GM23338 (cell line): ENCODE results near the gene HINT2. TPM values are rescaled to one million over a fixed set of nuclear protein-coding genes. Genes with fewer than 3 reads are reported as not detected.

ENCODE experiments used
- ATAC-seq: fragments of 200-7000 bp; cut with Tn5 transposase; 3 replicates; pipeline ENCODE4 v1.9.1; 2020
- DNase-seq: peaks from one replicate; pipeline ENCODE4 v3.0.0-alpha.2; 2015; ENCODE audit warnings: low spot score
- H2AFZ ChIP-seq: fragments of 200-600 bp; sonication (generic); 2 replicates; pipeline ENCODE4 v1.8.0; 2016; ENCODE audit warnings: antibody characterized with exemption, mild to moderate bottlenecking, moderate library complexity
- H3F3A ChIP-seq: fragments of 200-600 bp; sonication (generic); replicated peaks from 2 replicates; pipeline ENCODE4 v1.8.0; 2017; ENCODE audit warnings: antibody characterized with exemption, mixed run types, low read depth
- H3K27ac ChIP-seq: fragments of 200-600 bp; sonication (generic); 2 replicates; pipeline ENCODE4 v1.6.1; 2016; ENCODE audit warnings: low read depth
- H3K27me3 ChIP-seq: fragments of 200-600 bp; sonication (generic); 2 replicates; pipeline ENCODE4 v1.8.0; 2016; ENCODE audit warnings: mild to moderate bottlenecking, mixed run types, moderate library complexity; ENCODE audit not compliant: insufficient read depth
- H3K36me3 ChIP-seq: fragments of 200-600 bp; sonication (generic); 2 replicates; pipeline ENCODE4 v1.8.0; 2016; ENCODE audit warnings: mild to moderate bottlenecking; ENCODE audit not compliant: insufficient read depth
- H3K4me1 ChIP-seq: fragments of 200-600 bp; sonication (generic); 2 replicates; pipeline ENCODE4 v1.8.0; 2016; ENCODE audit warnings: mild to moderate bottlenecking, moderate library complexity; ENCODE audit not compliant: insufficient read depth
- H3K4me2 ChIP-seq: fragments of 200-600 bp; sonication (generic); 2 replicates; pipeline ENCODE4 v1.7.1; 2017; ENCODE audit warnings: mixed run types
- H3K4me3 ChIP-seq: fragments of 200-600 bp; sonication (generic); 2 replicates; pipeline ENCODE4 v1.6.1; 2016; ENCODE audit warnings: mixed run types
- H3K79me2 ChIP-seq: fragments of 200-600 bp; sonication (generic); replicated peaks from 2 replicates; pipeline ENCODE4 v1.8.0; 2017; ENCODE audit warnings: mild to moderate bottlenecking; ENCODE audit not compliant: insufficient read depth
- H3K9me2 ChIP-seq: fragments of 200-600 bp; sonication (generic); 2 replicates; pipeline ENCODE4 v1.8.0; 2017; ENCODE audit not compliant: insufficient read depth
- H4K20me1 ChIP-seq: fragments of 200-600 bp; sonication (generic); replicated peaks from 2 replicates; pipeline ENCODE4 v1.8.0; 2017; ENCODE audit warnings: mild to moderate bottlenecking; ENCODE audit not compliant: insufficient read depth
- H3K27ac Mint-ChIP-seq: 2 replicates; pipeline ENCODE4 v1.8.0; 2020; ENCODE audit warnings: inconsistent platforms, mild to moderate bottlenecking, moderate library complexity, mixed read lengths
- H3K27me3 Mint-ChIP-seq: 3 replicates; pipeline ENCODE4 v1.8.0; 2022; ENCODE audit warnings: low read depth, mild to moderate bottlenecking, moderate library complexity, mixed read lengths, inconsistent platforms; ENCODE audit not compliant: insufficient read depth, poor library complexity
- H3K36me3 Mint-ChIP-seq: 3 replicates; pipeline ENCODE4 v1.8.0; 2021; ENCODE audit warnings: low read depth, mild to moderate bottlenecking, inconsistent platforms, moderate library complexity, mixed read lengths
- H3K4me1 Mint-ChIP-seq: 3 replicates; pipeline ENCODE4 v1.8.0; 2020; ENCODE audit warnings: mild to moderate bottlenecking, inconsistent platforms, mixed read lengths
- H3K4me3 Mint-ChIP-seq: 3 replicates; pipeline ENCODE4 v1.8.0; 2021; ENCODE audit warnings: moderate library complexity, mild to moderate bottlenecking, inconsistent platforms, mixed read lengths
- H3K9me3 Mint-ChIP-seq: 3 replicates; pipeline ENCODE4 v1.8.0; 2020; ENCODE audit warnings: moderate library complexity, mild to moderate bottlenecking, inconsistent platforms, mixed read lengths
- CREB1 ChIP-seq: fragments of 250-450 bp; sonication (Bioruptor Pico); IDR thresholded peaks from 2 replicates; pipeline ENCODE4 v1.5.0; 2020; ENCODE audit warnings: low read depth, mild to moderate bottlenecking, moderate library complexity
- EZH2phosphoT487 ChIP-seq: fragments of 200-600 bp; sonication (generic); IDR thresholded peaks from one replicate; pipeline ENCODE4 v1.8.1; 2018; ENCODE audit warnings: antibody characterized with exemption; ENCODE audit not compliant: unreplicated experiment
- NANOG ChIP-seq: IDR thresholded peaks from 2 replicates; pipeline ENCODE4 v1.6.1; 2016; ENCODE audit warnings: antibody characterized with exemption, borderline replicate concordance
- ZNF114 ChIP-seq: fragments of 250-450 bp; sonication (Bioruptor Pico); IDR thresholded peaks from 2 replicates; pipeline ENCODE4 v1.5.0; 2020; ENCODE audit warnings: mild to moderate bottlenecking, moderate library complexity
- ZNF331 ChIP-seq: fragments of 250-450 bp; sonication (Bioruptor Pico); IDR thresholded peaks from 2 replicates; pipeline ENCODE4 v1.5.0; 2020; ENCODE audit warnings: low read depth, mild to moderate bottlenecking, moderate library complexity
- ZNF462 ChIP-seq: fragments of 250-450 bp; sonication (Bioruptor Pico); IDR thresholded peaks from 2 replicates; pipeline ENCODE4 v1.5.0; 2020; ENCODE audit warnings: mild to moderate bottlenecking, moderate library complexity
- polyA plus RNA-seq: library from polyadenylated mRNA; unstranded; fragments of >200 nt; fragmentation: Nextera tagmentation; extraction: Ambion mirVana; gene quantifications from 2 replicates; pipeline ENCODE4 v1.2.1, GENCODE V29; 2016
- total RNA-seq: library from RNA; depleted of rRNA; stranded (reverse); fragments of >200 nt; shearing (Covaris generic); gene quantifications from 2 replicates; pipeline ENCODE4 v1.2.3, GENCODE V29; 2014

Gene HINT2
- total and polyA plus RNA-seq, 2 experiments from 2014 or later, result 20.9 to 69.9 TPM

GRCh38 chr9:35806101-35806500 lies 8.7 kb downstream of the HINT2 start (continued):
- no peak for TF ChIP-seq ZNF462
- no peak for TF ChIP-seq CREB1 (CRISPR knock-in tag)
- no peak for TF ChIP-seq EZH2phosphoT487

- Histone ChIP-seq H3K36me3 (0 out of 2 replicates have a peak, but pooled peaks cover 7% of the 10 kb centered on the region), H3K4me2 (no peak overlapping the region), H3K27me3 (no peaks in the 10 kb centered on the region), H3K27ac (no peak overlapping the region), H3K4me1 (peaks cover 3% of the 10 kb centered on the region; the same call in 1 of the 2 replicates), H3F3A (0 out of 2 replicates have a peak, but pooled peaks cover 3% of the 10 kb centered on the region), H3K9me2 (no peaks in the 10 kb centered on the region), H3K79me2 (no peaks in the 10 kb centered on the region), H3K4me3 (no peak overlapping the region), H4K20me1 (no peaks in the 10 kb centered on the region; the same call in 1 of the 2 replicates), H2AFZ (no peak overlapping the region)
- H3K36me3 Mint-ChIP-seq, result no peaks in the 10 kb centered on the region; the same call in 1 of the 3 replicates
- H3K9me3 Mint-ChIP-seq, result no peaks in the 10 kb centered on the region; the same call in 2 of the 3 replicates
- peaks cover 1% of the 10 kb centered on the region; the same call in 2 of the 3 replicates for H3K4me1 Mint-ChIP-seq
- peaks cover 4% of the 10 kb centered on the region for H3K27me3 Mint-ChIP-seq
- no peak for ATAC-seq
- no peak for DNase-seq
- no peak overlapping the region for H3K27ac Mint-ChIP-seq
- no peak overlapping the region for H3K4me3 Mint-ChIP-seq
- TF ChIP-seq ZNF331 (CRISPR knock-in tag), result no peak
- no peak for TF ChIP-seq ZNF114
- TF ChIP-seq NANOG, result no peak
- TF ChIP-seq CREB1 (CRISPR knock-in tag), result no peak
- no peak for TF ChIP-seq EZH2phosphoT487
- TF ChIP-seq ZNF462, result no peak
These were observed 13.3 kb downstream of the HINT2 start for GRCh38 chr9:35801328-35802128.
